H9 (cell line): ENCODE results near the gene NANOS3. TPM values are rescaled to one million over a fixed set of nuclear protein-coding genes. Genes with fewer than 3 reads are reported as not detected.

Experiments used
- DNase-seq: peaks from one replicate; pipeline ENCODE4 v3.0.0-alpha.2; 2017
- H2AFZ ChIP-seq: one replicate; pipeline ENCODE4 v1.6.1; 2013; ENCODE audit warnings: mild to moderate bottlenecking, low read length, control low read depth, moderate library complexity
- H2AK5ac ChIP-seq: 2 replicates; pipeline ENCODE4 v1.6.1; 2013; ENCODE audit warnings: low read length, control low read depth, mixed read lengths; ENCODE audit not compliant: insufficient read length
- H2BK120ac ChIP-seq: one replicate; pipeline ENCODE4 v1.6.1; 2013; ENCODE audit warnings: low read depth, mild to moderate bottlenecking, low read length, control low read depth, inconsistent platforms; ENCODE audit not compliant: poor library complexity, severe bottlenecking
- H2BK12ac ChIP-seq: 2 replicates; pipeline ENCODE4 v1.6.1; 2013; ENCODE audit warnings: low read length, control low read depth, mixed read lengths, low read depth; ENCODE audit not compliant: insufficient read length
- H2BK15ac ChIP-seq: 2 replicates; pipeline ENCODE4 v1.6.1; 2013; ENCODE audit warnings: low read depth, low read length, control low read depth
- H2BK20ac ChIP-seq: one replicate; pipeline ENCODE4 v1.6.1; 2013; ENCODE audit warnings: low read depth, mild to moderate bottlenecking, low read length, control low read depth, inconsistent platforms; ENCODE audit not compliant: poor library complexity, severe bottlenecking
- H2BK5ac ChIP-seq: 2 replicates; pipeline ENCODE4 v1.6.1; 2013; ENCODE audit warnings: low read length, control low read depth, mixed read lengths; ENCODE audit not compliant: insufficient read length
- H3K14ac ChIP-seq: 2 replicates; pipeline ENCODE4 v1.6.1; 2013; ENCODE audit warnings: low read length, control low read depth; ENCODE audit not compliant: insufficient read depth
- H3K18ac ChIP-seq: 2 replicates; pipeline ENCODE4 v1.6.1; 2013; ENCODE audit warnings: low read depth, mild to moderate bottlenecking, mixed read lengths, low read length, control low read depth; ENCODE audit not compliant: insufficient read length
- H3K23ac ChIP-seq: 2 replicates; pipeline ENCODE4 v1.6.1; 2013; ENCODE audit warnings: low read length, control low read depth, mixed read lengths, low read depth; ENCODE audit not compliant: insufficient read length
- H3K23me2 ChIP-seq: 2 replicates; pipeline ENCODE4 v1.6.1; 2013; ENCODE audit warnings: low read depth, mild to moderate bottlenecking, mixed read lengths, low read length, control low read depth; ENCODE audit not compliant: insufficient read length, poor library complexity, severe bottlenecking
- H3K27ac ChIP-seq: 2 replicates; pipeline ENCODE4 v1.5.1; 2013; ENCODE audit warnings: low read length, control low read depth, mixed read lengths, low read depth; ENCODE audit not compliant: insufficient read length
- H3K27me3 ChIP-seq: 2 replicates; pipeline ENCODE4 v1.6.1; 2013; ENCODE audit warnings: low read length, control low read depth, inconsistent platforms; ENCODE audit not compliant: insufficient read depth
- H3K4ac ChIP-seq: 2 replicates; pipeline ENCODE4 v1.6.1; 2013; ENCODE audit warnings: low read depth, mild to moderate bottlenecking, control low read depth, inconsistent platforms, low read length, moderate library complexity
- H3K4me1 ChIP-seq: 2 replicates; pipeline ENCODE4 v1.6.1; 2013; ENCODE audit warnings: low read length, control low read depth, inconsistent platforms; ENCODE audit not compliant: insufficient read depth
- H3K4me2 ChIP-seq: 2 replicates; pipeline ENCODE4 v1.6.1; 2013; ENCODE audit warnings: low read length, control low read depth, mixed read lengths; ENCODE audit not compliant: insufficient read length, insufficient read depth
- H3K56ac ChIP-seq: 2 replicates; pipeline ENCODE4 v1.6.1; 2013; ENCODE audit warnings: low read depth, mild to moderate bottlenecking, mixed read lengths, low read length, control low read depth; ENCODE audit not compliant: insufficient read length
- H3K79me1 ChIP-seq: 2 replicates; pipeline ENCODE4 v1.6.1; 2013; ENCODE audit warnings: low read depth, mild to moderate bottlenecking, moderate library complexity, low read length, control low read depth, inconsistent platforms; ENCODE audit not compliant: insufficient read depth, poor library complexity, severe bottlenecking
- H3K79me2 ChIP-seq: 2 replicates; pipeline ENCODE4 v1.6.1; 2013; ENCODE audit warnings: low read length, control low read depth, inconsistent platforms; ENCODE audit not compliant: insufficient read depth
- H3K9ac ChIP-seq: 2 replicates; pipeline ENCODE4 v1.6.1; 2013; ENCODE audit warnings: low read length, control low read depth, mixed read lengths; ENCODE audit not compliant: insufficient read length; ENCODE audit errors: extremely low read depth
- H3K9me3 ChIP-seq: one replicate; pipeline ENCODE4 v1.6.1; 2013; ENCODE audit warnings: low read depth, low read length, inconsistent platforms; ENCODE audit not compliant: control insufficient read depth
- H3T11ph ChIP-seq: one replicate; pipeline ENCODE4 v1.6.1; 2013; ENCODE audit warnings: mild to moderate bottlenecking, low read length, control low read depth, inconsistent platforms
- H4K20me1 ChIP-seq: one replicate; pipeline ENCODE4 v1.6.1; 2013; ENCODE audit not compliant: control insufficient read depth, insufficient read length, insufficient read depth
- H4K5ac ChIP-seq: 2 replicates; pipeline ENCODE4 v1.6.1; 2013; ENCODE audit warnings: low read depth, mild to moderate bottlenecking, mixed read lengths, low read length, control low read depth; ENCODE audit not compliant: insufficient read length
- H4K8ac ChIP-seq: replicated peaks from 2 replicates; pipeline ENCODE4 v1.6.1; 2013; ENCODE audit warnings: low read length, control low read depth, mixed read lengths, low read depth; ENCODE audit not compliant: insufficient read length
- H4K91ac ChIP-seq: 2 replicates; pipeline ENCODE4 v1.6.1; 2013; ENCODE audit warnings: low read depth, mild to moderate bottlenecking, moderate library complexity, mixed read lengths, low read length, control low read depth; ENCODE audit not compliant: insufficient read length
- H3K27ac Mint-ChIP-seq, 3 experiments: 2 replicates in 2 of 3; 3 replicates in 1 of 3; pipeline ENCODE4 v1.8.0; 2020 to 2021; ENCODE audit warnings: mixed read lengths in 3 of 3, mild to moderate bottlenecking in 1 of 3, moderate library complexity in 1 of 3
- H3K27me3 Mint-ChIP-seq: 2 replicates; pipeline ENCODE4 v1.8.0; 2021; ENCODE audit warnings: low read depth, mild to moderate bottlenecking, moderate library complexity, mixed read lengths
- H3K36me3 Mint-ChIP-seq, 3 experiments: 2 replicates in 2 of 3; 3 replicates in 1 of 3; pipeline ENCODE4 v1.8.0; 2020 to 2021; ENCODE audit warnings: low read depth in 3 of 3, mixed read lengths in 3 of 3; ENCODE audit not compliant: insufficient read depth in 1 of 3
- H3K4me1 Mint-ChIP-seq, 2 experiments: 2 replicates each; pipeline ENCODE4 v1.8.0; 2020; ENCODE audit warnings: mixed read lengths in 2 of 2
- H3K4me3 Mint-ChIP-seq, 2 experiments: 2 replicates in 1 of 2; 3 replicates in 1 of 2; pipeline ENCODE4 v1.8.0; 2020 to 2021; ENCODE audit warnings: mild to moderate bottlenecking in 2 of 2, mixed read lengths in 2 of 2, moderate library complexity in 1 of 2
- H3K9me3 Mint-ChIP-seq, 2 experiments: 2 replicates in 1 of 2; 3 replicates in 1 of 2; pipeline ENCODE4 v1.8.0; 2020; ENCODE audit warnings: mild to moderate bottlenecking in 2 of 2, mixed read lengths in 2 of 2, moderate library complexity in 1 of 2
- CTCF ChIP-seq: fragments of 200-600 bp; sonication (generic); conservative IDR thresholded peaks from 3 replicates; pipeline ENCODE4 v1.8.0; 2021; ENCODE audit warnings: antibody characterized with exemption, mild to moderate bottlenecking
- WGBS: extraction: QIAGEN DNeasy Blood & Tissue Kit; methylation state at CpG from one replicate; pipeline ENCODE4 v1.1.7; 2013; ENCODE audit warnings: missing lambda C conversion rate, low lambda C conversion rate, mixed read lengths; ENCODE audit not compliant: insufficient read length; ENCODE audit errors: extremely low coverage; 5-methylcytosine and 5-hydroxymethylcytosine counted together
- total RNA-seq: library from RNA; stranded (reverse); gene quantifications from 2 replicates; pipeline ENCODE4 v1.2.1, GENCODE V29; 2021

Gene NANOS3
- total RNA-seq, 1 experiment from 2014 or later, result not detected

- Mint-ChIP-seq H3K27ac (no peak overlapping the region), H3K27me3 (peaks cover 2% of the 10 kb centered on the region; the same call in 1 of the 2 replicates), H3K4me3 (no peak overlapping the region), H3K36me3 (no peaks in the 10 kb centered on the region), H3K9me3 (no peaks in the 10 kb centered on the region; a peak in 1 of 5 replicates), H3K4me1 (peaks cover 3 to 10% of the 10 kb centered on the region in 2 experiments; a peak in 3 of 4 replicates)
- no peak overlapping the region for H3T11ph ChIP-seq
- H2BK20ac ChIP-seq, result no peak overlapping the region
- no peaks in the 10 kb centered on the region for H3K79me2 ChIP-seq
- no peak overlapping the region for H4K91ac ChIP-seq
- H3K9ac ChIP-seq, result no peak overlapping the region
- H3K4ac ChIP-seq, result no peak overlapping the region
- H4K8ac ChIP-seq, result no peak overlapping the region
- no peak overlapping the region for H2AK5ac ChIP-seq
- no peak overlapping the region for H3K18ac ChIP-seq
- H3K23me2 ChIP-seq, result no peaks in the 10 kb centered on the region
- no peak overlapping the region for H2AFZ ChIP-seq
- no peak overlapping the region for H2BK15ac ChIP-seq
- no peak overlapping the region for H2BK12ac ChIP-seq
- no peaks in the 10 kb centered on the region for H3K79me1 ChIP-seq
- no peak overlapping the region for H4K5ac ChIP-seq
- H3K56ac ChIP-seq, result no peak overlapping the region
- H2BK5ac ChIP-seq, result no peak overlapping the region
- H3K27ac ChIP-seq, result no peak overlapping the region
- TF ChIP-seq CTCF, result no peak
- no peaks in the 10 kb centered on the region for H3K9me3 ChIP-seq
- H3K4me2 ChIP-seq, result no peak overlapping the region
- no peak overlapping the region for H3K23ac ChIP-seq
- H2BK120ac ChIP-seq, result no peak overlapping the region
- H4K20me1 ChIP-seq, result no peaks in the 10 kb centered on the region
- no peaks in the 10 kb centered on the region for H3K4me1 ChIP-seq
- H3K27me3 ChIP-seq, result no peaks in the 10 kb centered on the region
- no CpG with 5 or more reads among the region's 16 CpGs for WGBS
- no peak overlapping the region for H3K14ac ChIP-seq
- no peak for DNase-seq
These were observed 10.1 kb downstream of the NANOS3 start for GRCh38 chr19:13887018-13887436.
